ENCODE results near the gene TAS2R30.
"Not testable (repeated sequence)": the region's sequence is repeated elsewhere in the genome, so short reads cannot be mapped to it uniquely, and the experiment has no call there.

The TAS2R30 gene

GRCh38 chr12:11134305-11134704, at the start of gene TAS2R30:
TAS2R30 (minus strand) TSS chr12:11134644; CDS start chr12:11134244, 400 bp downstream.
- no peak for DNase-seq

- no peak for DNase-seq
Measured at GRCh38 chr12:11183011-11183410, 48.6 kb upstream of the TAS2R30 start.

- DNase-seq = no peak
Measured at GRCh38 chr12:11182529-11182928, 48.1 kb upstream of the TAS2R30 start.

- DNase-seq = no peak
Measured at GRCh38 chr12:11178250-11178649, 43.8 kb upstream of the TAS2R30 start.

- peak; percentile 65 for DNase-seq
Measured at GRCh38 chr12:11174022-11174421, 39.6 kb upstream of the TAS2R30 start.

GRCh38 chr12:11171969-11172675, 37.7 kb upstream of the TAS2R30 start:
- DNase-seq = peak; percentile 59

GRCh38 chr12:11171145-11171968, 36.9 kb upstream of the TAS2R30 start, which contains the start of gene SMIM10L1:
SMIM10L1 (plus strand) TSS chr12:11171194; CDS start chr12:11171357, 163 bp downstream.
- peak; percentile 96 for DNase-seq

GRCh38 chr12:11170810-11171144, 36.3 kb upstream of the TAS2R30 start:
- DNase-seq = no peak

GRCh38 chr12:11166300-11166699, 31.9 kb upstream of the TAS2R30 start:
- no peak for DNase-seq

- no peak for DNase-seq
Measured at GRCh38 chr12:11164384-11164783, 29.9 kb upstream of the TAS2R30 start.

- DNase-seq = no peak
Measured at GRCh38 chr12:11162502-11162901, 28.1 kb upstream of the TAS2R30 start.

GRCh38 chr12:11158885-11159444, 24.5 kb upstream of the TAS2R30 start:
- DNase-seq = no peak

- DNase-seq = no peak
Measured at GRCh38 chr12:11154400-11154925, 20.0 kb upstream of the TAS2R30 start.

- DNase-seq = no peak
Measured at GRCh38 chr12:11152725-11153124, 18.3 kb upstream of the TAS2R30 start.

- DNase-seq = no peak
Measured at GRCh38 chr12:11150832-11151231, 16.4 kb upstream of the TAS2R30 start.

- DNase-seq = no peak
Measured at GRCh38 chr12:11147420-11147819, 13.0 kb upstream of the TAS2R30 start.

- DNase-seq = no peak
Measured at GRCh38 chr12:11144297-11144696, 9.9 kb upstream of the TAS2R30 start.

GRCh38 chr12:11143352-11143751, 8.9 kb upstream of the TAS2R30 start:
- DNase-seq = no peak

- DNase-seq = no peak
Measured at GRCh38 chr12:11136075-11136474, 1.6 kb upstream of the TAS2R30 start.

GRCh38 chr12:11133816-11134215, 628 bp downstream of the TAS2R30 start:
- DNase-seq = no peak

- no peak for DNase-seq
Measured at GRCh38 chr12:11133162-11133561, 1.3 kb downstream of the TAS2R30 start.

- no peak for DNase-seq
Measured at GRCh38 chr12:11130999-11131398, 3.4 kb downstream of the TAS2R30 start.

- no peak for DNase-seq
Measured at GRCh38 chr12:11130382-11130781, 4.1 kb downstream of the TAS2R30 start.

GRCh38 chr12:11114130-11114529, 20.3 kb downstream of the TAS2R30 start:
- DNase-seq = not testable (repeated sequence)

All from NCI-H1105 treated with DMSO at 0.1 percent for 48 hours (cell line).